Gastrocnemius medialis (tissue), 4 donors: ENCODE measurements around the gene SPRY4.

Source experiments
- POLR2A ChIP-seq, 2 donors: fragments of 450-650 bp; IDR thresholded peaks; one replicate each; pipeline ENCODE4 v1.6.1; 2017; ENCODE audit warnings: antibody characterized with exemption in 2 of 2, mild to moderate bottlenecking in 2 of 2, moderate library complexity in 2 of 2
- TF ChIP-seq, protein P1 (sequence below), 5 experiments: fragments of 450-650 bp in 3 of 5; fragments of 200-600 bp in 2 of 5; sonication (generic) in 2 of 5; IDR thresholded peaks in 4 of 5; conservative IDR thresholded peaks in 1 of 5; 1 replicate in 4 of 5; 2 replicates in 1 of 5; pipeline ENCODE4 v1.5.1; 2016 to 2019; ENCODE audit warnings: antibody characterized with exemption in 5 of 5, mild to moderate bottlenecking in 3 of 5, moderate library complexity in 3 of 5

DNA sequence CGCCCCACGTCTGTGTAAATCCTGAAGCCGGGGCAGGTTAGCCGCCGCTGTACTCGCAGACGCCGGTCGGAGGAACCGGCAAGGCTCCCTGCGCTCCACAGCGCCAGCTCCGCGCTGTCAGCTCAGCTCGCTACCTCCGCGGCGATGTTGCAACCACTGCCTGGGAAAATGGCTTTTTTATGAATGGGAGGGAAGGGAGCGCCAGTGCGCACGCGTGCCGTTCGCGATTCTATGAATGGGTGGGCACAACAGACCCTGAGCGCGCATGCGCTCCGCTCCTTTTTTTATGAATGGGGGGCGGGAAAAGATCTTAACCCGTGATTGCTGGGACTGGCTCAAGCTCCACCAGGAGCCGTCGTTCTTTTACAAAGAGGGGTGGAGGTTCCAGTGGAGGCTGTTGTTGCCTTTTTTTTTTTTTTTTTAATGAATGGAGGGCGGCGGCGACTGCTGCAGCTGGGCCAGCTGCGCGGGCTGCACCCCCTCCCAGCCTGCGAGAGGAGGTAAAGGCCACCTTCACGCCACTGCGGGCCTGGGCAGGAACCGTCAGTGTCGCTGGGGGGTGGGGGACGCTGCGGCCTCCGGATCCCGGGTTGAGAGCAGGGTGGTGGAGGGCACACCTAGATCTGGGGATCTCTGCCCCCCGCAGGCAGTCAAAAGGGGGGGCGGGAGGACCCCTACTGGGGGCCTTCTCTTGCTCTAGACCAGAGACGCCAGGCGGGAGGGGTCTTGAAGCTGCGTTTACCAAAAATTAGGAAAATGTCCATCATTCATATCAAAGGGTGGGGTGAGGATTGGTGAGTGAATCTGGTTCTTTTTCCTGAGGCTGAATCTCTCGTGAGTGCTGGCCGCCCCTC is at the start of gene SPRY4:
- TF ChIP-seq, protein P1, sequence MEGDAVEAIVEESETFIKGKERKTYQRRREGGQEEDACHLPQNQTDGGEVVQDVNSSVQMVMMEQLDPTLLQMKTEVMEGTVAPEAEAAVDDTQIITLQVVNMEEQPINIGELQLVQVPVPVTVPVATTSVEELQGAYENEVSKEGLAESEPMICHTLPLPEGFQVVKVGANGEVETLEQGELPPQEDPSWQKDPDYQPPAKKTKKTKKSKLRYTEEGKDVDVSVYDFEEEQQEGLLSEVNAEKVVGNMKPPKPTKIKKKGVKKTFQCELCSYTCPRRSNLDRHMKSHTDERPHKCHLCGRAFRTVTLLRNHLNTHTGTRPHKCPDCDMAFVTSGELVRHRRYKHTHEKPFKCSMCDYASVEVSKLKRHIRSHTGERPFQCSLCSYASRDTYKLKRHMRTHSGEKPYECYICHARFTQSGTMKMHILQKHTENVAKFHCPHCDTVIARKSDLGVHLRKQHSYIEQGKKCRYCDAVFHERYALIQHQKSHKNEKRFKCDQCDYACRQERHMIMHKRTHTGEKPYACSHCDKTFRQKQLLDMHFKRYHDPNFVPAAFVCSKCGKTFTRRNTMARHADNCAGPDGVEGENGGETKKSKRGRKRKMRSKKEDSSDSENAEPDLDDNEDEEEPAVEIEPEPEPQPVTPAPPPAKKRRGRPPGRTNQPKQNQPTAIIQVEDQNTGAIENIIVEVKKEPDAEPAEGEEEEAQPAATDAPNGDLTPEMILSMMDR (IDR thresholded peaks at IDR 0.05 in 4 of 5, conservative IDR thresholded peaks at IDR 0.05 in 1 of 5): peak in 1 of 5 experiments; percentile 2
- peak; percentile 63 to 82 for TF ChIP-seq POLR2A (IDR thresholded peaks at IDR 0.05)
